ENCODE data around the gene AFF1.

GRCh38 chr4:86977621-86978184, 42.9 kb downstream of the AFF1 start:
- TF ChIP-seq POLR2A (IDR thresholded peaks at IDR 0.05) (no peak), CTCF (IDR thresholded peaks at IDR 0.05) (no peak)

Measured in esophagus squamous epithelium (tissue), 4 donors.